ENCODE data around the gene ANKRD9.

The ANKRD9 gene

GRCh38 chr14:102525929-102526497 is 16.4 kb upstream of the ANKRD9 start:
- Histone ChIP-seq H3K4me2 (ENCODE audit: low read length) (no peak overlapping the region), H3K14ac (ENCODE audit: low read length) (peak overlapping the region; percentile 68), H4K12ac (ENCODE audit: low read depth, low read length) (no peak overlapping the region), H3K18ac (ENCODE audit: low read length) (peak overlapping the region; percentile 41), H2AFZ (ENCODE audit: insufficient read depth, low read length, poor library complexity) (no peak overlapping the region), H2BK12ac (ENCODE audit: low read length) (peak overlapping the region; percentile 41), H3K4ac (ENCODE audit: low read depth, low read length) (no peak overlapping the region), H3K23ac (ENCODE audit: low read length) (no peak overlapping the region), H3K27ac (ENCODE audit: low read depth, low read length) (no peak overlapping the region), H3K4me3 (ENCODE audit: low read depth, low read length) (no peak overlapping the region), H4K8ac (ENCODE audit: low read depth, low read length) (peak overlapping the region; percentile 36), H2BK120ac (ENCODE audit: insufficient read depth, low read length, poor library complexity) (peak overlapping the region; percentile 59), H3K9ac (ENCODE audit: low read length) (no peak overlapping the region), H4K91ac (ENCODE audit: low read depth, low read length) (peak overlapping the region; percentile 74), H3K79me2 (ENCODE audit: control insufficient read depth, insufficient read depth, low read length, poor library complexity) (peaks cover 2% of the 10 kb centered on the region), H3K4me1 (ENCODE audit: control insufficient read depth in 1 of 2, insufficient read depth in 2 of 2, low read length in 2 of 2) (peaks cover 5 to 6% of the 10 kb centered on the region in 2 experiments), H3K36me3 (ENCODE audit: control insufficient read depth in 1 of 2, insufficient read depth in 2 of 2, low read length in 2 of 2) (no peaks in the 10 kb centered on the region), H3K27me3 (ENCODE audit: insufficient read depth, low read length) (no peaks in the 10 kb centered on the region), H2AK5ac (ENCODE audit: low read length) (peak overlapping the region; percentile 38), H2BK5ac (ENCODE audit: low read depth, low read length, poor library complexity) (no peak overlapping the region), H3K9me3 (ENCODE audit: insufficient read depth, low read depth, low read length) (no peaks in the 10 kb centered on the region), H3K79me1 (ENCODE audit: low read length) (peaks cover 14% of the 10 kb centered on the region)
- no CpG with 5 or more reads among the region's 12 CpGs for WGBS (ENCODE audit: extremely low coverage, insufficient coverage, insufficient read length)
- DNase-seq: no peak

GRCh38 chr14:102525219-102525928 is 15.8 kb upstream of the ANKRD9 start:
- H4K12ac ChIP-seq (ENCODE audit: low read depth, low read length): peak overlapping the region; percentile 79
- H3K4ac ChIP-seq (ENCODE audit: low read depth, low read length): peak overlapping the region; percentile 30
- peak overlapping the region; percentile 72 for H4K8ac ChIP-seq (ENCODE audit: low read depth, low read length)
- H3K79me2 ChIP-seq (ENCODE audit: control insufficient read depth, insufficient read depth, low read length, poor library complexity): peaks cover 2% of the 10 kb centered on the region
- peaks cover 5 to 6% of the 10 kb centered on the region in 2 experiments for H3K4me1 ChIP-seq (ENCODE audit: control insufficient read depth in 1 of 2, insufficient read depth in 2 of 2, low read length in 2 of 2)
- H2AFZ ChIP-seq (ENCODE audit: insufficient read depth, low read length, poor library complexity): peak overlapping the region; percentile 80
- no peaks in the 10 kb centered on the region for H3K9me3 ChIP-seq (ENCODE audit: insufficient read depth, low read depth, low read length)
- peak overlapping the region; percentile 68 for H3K27ac ChIP-seq (ENCODE audit: low read depth, low read length)
- peak overlapping the region; percentile 60 for H2BK120ac ChIP-seq (ENCODE audit: insufficient read depth, low read length, poor library complexity)
- peak overlapping the region; percentile 87 for H2AK5ac ChIP-seq (ENCODE audit: low read length)
- H3K9ac ChIP-seq (ENCODE audit: low read length): peak overlapping the region; percentile 21
- peak overlapping the region; percentile 67 for H3K18ac ChIP-seq (ENCODE audit: low read length)
- WGBS (ENCODE audit: extremely low coverage, insufficient coverage, insufficient read length): no CpG with 5 or more reads among the region's 11 CpGs
- no peaks in the 10 kb centered on the region for H3K27me3 ChIP-seq (ENCODE audit: insufficient read depth, low read length)
- H3K23ac ChIP-seq (ENCODE audit: low read length): no peak overlapping the region
- peak overlapping the region; percentile 95 for H3K4me2 ChIP-seq (ENCODE audit: low read length)
- H4K91ac ChIP-seq (ENCODE audit: low read depth, low read length): peak overlapping the region; percentile 74
- no peaks in the 10 kb centered on the region for H3K36me3 ChIP-seq (ENCODE audit: control insufficient read depth in 1 of 2, insufficient read depth in 2 of 2, low read length in 2 of 2)
- H3K4me3 ChIP-seq (ENCODE audit: low read depth, low read length): peak overlapping the region; percentile 67
- peaks cover 14% of the 10 kb centered on the region for H3K79me1 ChIP-seq (ENCODE audit: low read length)
- peak overlapping the region; percentile 41 for H2BK12ac ChIP-seq (ENCODE audit: low read length)
- H2BK5ac ChIP-seq (ENCODE audit: low read depth, low read length, poor library complexity): peak overlapping the region; percentile 53
- peak overlapping the region; percentile 67 for H3K14ac ChIP-seq (ENCODE audit: low read length)
- DNase-seq: peak; percentile 67 to 70

GRCh38 chr14:102524451-102525218 is 15.1 kb upstream of the ANKRD9 start:
- no peak overlapping the region for H2AK5ac ChIP-seq (ENCODE audit: low read length)
- peak overlapping the region; percentile 30 for H3K4ac ChIP-seq (ENCODE audit: low read depth, low read length)
- no peaks in the 10 kb centered on the region for H3K36me3 ChIP-seq (ENCODE audit: control insufficient read depth in 1 of 2, insufficient read depth in 2 of 2, low read length in 2 of 2)
- H3K4me3 ChIP-seq (ENCODE audit: low read depth, low read length): peak overlapping the region; percentile 67
- peak overlapping the region; percentile 44 for H3K18ac ChIP-seq (ENCODE audit: low read length)
- peak overlapping the region; percentile 79 for H4K12ac ChIP-seq (ENCODE audit: low read depth, low read length)
- H3K27ac ChIP-seq (ENCODE audit: low read depth, low read length): peak overlapping the region; percentile 68
- H3K27me3 ChIP-seq (ENCODE audit: insufficient read depth, low read length): no peaks in the 10 kb centered on the region
- peaks cover 14% of the 10 kb centered on the region for H3K79me1 ChIP-seq (ENCODE audit: low read length)
- H2BK120ac ChIP-seq (ENCODE audit: insufficient read depth, low read length, poor library complexity): peak overlapping the region; percentile 60
- peaks cover 2% of the 10 kb centered on the region for H3K79me2 ChIP-seq (ENCODE audit: control insufficient read depth, insufficient read depth, low read length, poor library complexity)
- peak overlapping the region; percentile 73 for H4K91ac ChIP-seq (ENCODE audit: low read depth, low read length)
- H3K4me1 ChIP-seq (ENCODE audit: control insufficient read depth in 1 of 2, insufficient read depth in 2 of 2, low read length in 2 of 2): peaks cover 5 to 6% of the 10 kb centered on the region in 2 experiments
- H4K8ac ChIP-seq (ENCODE audit: low read depth, low read length): peak overlapping the region; percentile 72
- H3K9ac ChIP-seq (ENCODE audit: low read length): peak overlapping the region; percentile 21
- no CpG with 5 or more reads among the region's 32 CpGs for WGBS (ENCODE audit: extremely low coverage, insufficient coverage, insufficient read length)
- H2AFZ ChIP-seq (ENCODE audit: insufficient read depth, low read length, poor library complexity): peak overlapping the region; percentile 80
- no peaks in the 10 kb centered on the region for H3K9me3 ChIP-seq (ENCODE audit: insufficient read depth, low read depth, low read length)
- peak overlapping the region; percentile 95 for H3K4me2 ChIP-seq (ENCODE audit: low read length)
- H3K14ac ChIP-seq (ENCODE audit: low read length): peak overlapping the region; percentile 67
- no peak overlapping the region for H3K23ac ChIP-seq (ENCODE audit: low read length)
- H2BK5ac ChIP-seq (ENCODE audit: low read depth, low read length, poor library complexity): peak overlapping the region; percentile 53
- peak; percentile 98 to 99 for DNase-seq
- H2BK12ac ChIP-seq (ENCODE audit: low read length): no peak overlapping the region

Measured in trophoblast cell (in vitro differentiated cells and primary cell).